Activated naive CD8-positive, alpha-beta T cell treated with anti-CD3 and anti-CD28 coated beads, Interleukin-2, amount 50 U/mL, for 16 hours (primary cell): ENCODE data around the gene FNDC3A.
"Not testable (repeated sequence)": the region's sequence is repeated elsewhere in the genome, so short reads cannot be mapped to it uniquely, and the experiment has no call there.

Experiments
- DNase-seq: peaks from one replicate; pipeline ENCODE4 v3.0.0-alpha.2; 2020; ENCODE audit warnings: low read depth, low spot score

Gene FNDC3A

DNA sequence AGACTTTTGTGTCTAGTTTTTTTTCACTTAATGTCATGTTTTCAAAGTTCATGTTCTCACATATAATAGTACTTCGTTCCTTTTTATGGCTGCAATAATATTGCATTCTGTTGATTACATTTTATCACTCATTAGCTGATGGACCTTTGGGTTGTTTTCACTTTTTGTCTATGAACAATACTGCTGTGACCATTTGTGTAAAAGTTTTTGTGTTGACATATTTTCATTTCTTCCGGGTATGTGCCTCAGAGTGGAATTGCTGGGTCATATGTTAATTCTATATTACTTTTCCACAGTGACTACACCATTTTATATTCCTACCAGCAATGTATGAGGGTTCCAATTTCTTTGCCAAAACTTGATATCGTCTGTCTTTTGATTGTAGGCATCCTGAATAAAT lies 158.6 kb downstream of the FNDC3A start:
- DNase-seq: no peak

DNA sequence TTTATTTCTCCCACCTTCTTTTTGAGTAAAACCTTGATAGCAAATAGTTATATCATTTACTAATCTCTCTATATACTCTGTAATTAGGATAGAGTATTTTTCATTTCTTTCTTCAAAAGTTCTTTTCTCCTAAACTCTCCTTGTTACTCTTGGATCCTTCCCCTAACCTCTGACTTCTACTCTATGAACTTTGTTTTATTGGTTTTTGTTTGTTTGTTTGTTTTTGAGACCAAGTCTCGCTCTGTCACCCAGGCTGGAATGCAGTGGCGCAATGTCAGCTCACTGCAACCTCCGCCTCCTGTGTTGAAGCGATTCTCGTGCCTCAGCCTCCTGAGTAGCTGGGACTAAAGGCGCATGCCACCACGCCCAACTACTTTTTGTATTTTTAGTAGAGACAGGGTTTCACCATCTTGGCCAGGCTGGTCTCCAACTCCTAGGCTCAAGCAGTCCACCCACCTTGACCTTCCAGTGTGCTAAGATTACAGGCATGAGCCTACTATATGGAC lies 161.5 kb downstream of the FNDC3A start:
- not testable (repeated sequence) for DNase-seq

DNA sequence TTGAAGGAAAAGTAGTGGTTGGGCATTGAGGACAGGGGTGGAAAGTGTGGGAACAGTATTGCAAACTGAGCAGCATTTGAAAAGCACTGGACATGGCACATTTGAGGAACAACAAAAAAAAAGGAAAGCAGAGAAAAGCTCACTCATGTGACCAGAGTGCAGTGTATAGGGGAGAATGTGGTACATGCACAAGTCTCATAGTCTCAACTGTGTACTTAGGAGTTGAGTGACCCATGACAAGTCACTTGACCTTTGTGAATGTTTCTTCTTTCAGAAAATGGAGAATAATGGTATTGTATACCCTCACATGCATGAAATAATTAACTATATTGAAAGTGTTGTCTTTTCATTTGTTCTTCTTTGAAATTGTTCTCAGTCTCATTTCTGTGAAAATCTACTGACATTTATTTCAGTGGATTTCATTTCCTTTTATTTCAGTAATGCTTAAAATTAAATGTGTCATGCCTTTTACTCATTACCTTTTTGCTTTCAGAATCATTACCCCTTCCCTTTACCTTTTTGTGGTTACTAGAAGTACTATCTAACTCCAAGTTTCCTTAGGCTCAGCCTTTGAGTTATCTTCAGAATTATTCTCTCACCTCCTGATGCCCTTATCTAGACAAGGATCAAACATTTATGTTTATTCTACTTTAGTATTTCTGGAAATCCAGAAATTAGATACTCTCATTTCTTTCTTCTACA lies 165.3 kb downstream of the FNDC3A start:
- no peak for DNase-seq

DNA sequence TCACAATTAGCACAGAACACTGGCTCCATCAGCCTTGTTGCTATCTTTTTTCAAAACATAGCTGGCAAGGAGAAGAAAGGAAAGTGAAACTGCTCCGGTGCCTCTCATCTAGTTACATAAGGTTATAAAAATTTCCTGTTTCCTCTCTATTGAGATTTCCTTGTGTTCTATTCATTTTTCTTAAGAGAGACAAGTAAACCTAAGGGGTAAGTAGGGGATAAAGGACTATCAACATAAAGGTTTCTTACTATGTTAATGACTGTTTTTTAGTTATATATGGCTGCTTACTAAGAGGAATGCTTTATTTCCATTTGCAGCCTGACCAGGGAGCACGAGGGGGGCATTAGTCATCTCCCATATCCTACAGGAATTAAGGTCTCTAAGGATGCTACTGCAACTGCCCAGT lies 171.2 kb downstream of the FNDC3A start:
- no peak for DNase-seq

DNA sequence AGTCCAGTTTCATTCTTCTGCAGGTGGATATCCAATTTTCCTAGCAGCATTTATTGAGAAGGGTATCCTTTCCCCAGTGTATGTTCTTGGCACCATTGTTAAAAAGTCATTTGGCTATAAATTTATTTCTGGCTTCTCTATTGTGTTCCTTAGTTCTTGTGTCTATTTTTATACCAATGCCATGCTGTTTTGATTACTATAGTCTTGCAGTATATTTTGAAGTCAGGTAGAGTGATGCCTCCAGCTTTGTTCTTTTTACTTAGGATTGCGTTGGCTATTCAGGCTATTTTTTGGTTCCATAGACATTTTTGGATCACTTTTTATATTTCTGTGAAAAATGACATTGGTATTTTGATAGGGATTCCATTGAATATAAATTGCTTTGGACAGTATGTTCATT lies 172.7 kb downstream of the FNDC3A start:
- no peak for DNase-seq

DNA sequence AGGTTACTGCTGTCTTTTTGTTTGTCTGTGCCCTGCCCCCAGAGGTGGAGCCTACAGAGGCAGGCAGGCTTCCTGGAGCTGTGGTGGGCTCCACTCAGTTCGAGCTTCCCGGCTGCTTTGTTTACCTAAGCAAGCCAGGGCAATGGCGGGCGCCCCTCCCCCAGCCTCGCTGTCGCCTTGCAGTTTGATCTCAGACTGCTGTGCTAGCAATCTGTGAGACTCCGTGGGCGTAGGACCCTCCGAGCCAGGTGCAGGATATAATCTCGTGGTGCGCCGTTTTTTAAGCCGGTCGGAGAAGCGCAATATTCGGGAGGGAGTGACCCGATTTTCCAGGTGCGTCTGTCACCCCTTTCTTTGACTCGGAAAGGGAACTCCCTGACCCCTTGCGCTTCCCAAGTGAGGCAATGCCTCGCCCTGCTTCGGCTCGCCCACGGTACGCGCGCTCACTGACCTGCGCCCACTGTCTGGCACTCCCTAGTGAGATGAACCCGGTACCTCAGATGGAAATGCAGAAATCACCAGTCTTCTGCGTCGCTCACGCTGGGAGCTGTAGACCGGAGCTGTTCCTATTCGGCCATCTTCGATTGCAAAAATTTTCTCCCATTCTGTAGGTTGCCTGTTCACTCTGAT lies 182.4 kb downstream of the FNDC3A start:
- DNase-seq: not testable (repeated sequence)

DNA sequence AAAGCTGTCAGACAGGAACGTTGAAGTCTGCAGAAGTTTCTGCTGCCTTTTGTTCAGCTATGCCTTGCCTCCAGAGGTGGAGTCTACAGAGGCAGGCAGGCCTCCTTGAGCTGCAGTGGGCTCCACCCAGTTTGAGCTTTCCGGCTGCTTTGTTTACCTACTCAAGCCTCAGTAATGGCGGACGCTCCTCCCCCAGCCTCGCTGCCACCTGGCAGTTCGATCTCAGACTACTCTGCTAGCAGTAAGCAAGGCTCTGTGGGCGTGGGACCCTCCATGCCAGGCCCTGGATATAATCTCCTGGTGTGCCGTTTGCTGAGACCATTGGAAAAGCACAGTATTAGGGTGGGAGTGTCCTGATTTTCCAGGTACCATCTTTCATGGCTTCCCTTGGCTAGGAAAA lies 187.4 kb downstream of the FNDC3A start:
- DNase-seq: not testable (repeated sequence)

DNA sequence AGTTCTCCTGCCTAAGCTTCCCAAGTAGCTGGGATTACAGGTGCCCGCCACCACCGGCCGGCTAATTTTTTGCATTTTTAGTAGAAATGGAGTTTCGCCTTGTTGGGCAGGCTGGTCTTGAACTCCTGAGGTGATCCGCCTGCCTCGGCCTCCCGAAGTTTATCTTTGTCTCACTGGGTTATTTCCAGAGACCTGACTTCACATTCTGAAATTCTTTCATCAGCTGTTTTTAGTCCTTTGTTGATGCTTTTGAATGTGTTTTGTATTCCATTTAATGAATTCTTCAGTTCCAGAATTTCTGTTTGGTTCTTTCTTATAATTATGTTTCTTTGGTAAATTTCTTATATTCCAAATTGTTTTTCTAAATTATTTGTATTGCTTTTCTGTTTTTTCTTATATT lies 189.0 kb downstream of the FNDC3A start:
- DNase-seq: no peak

DNA sequence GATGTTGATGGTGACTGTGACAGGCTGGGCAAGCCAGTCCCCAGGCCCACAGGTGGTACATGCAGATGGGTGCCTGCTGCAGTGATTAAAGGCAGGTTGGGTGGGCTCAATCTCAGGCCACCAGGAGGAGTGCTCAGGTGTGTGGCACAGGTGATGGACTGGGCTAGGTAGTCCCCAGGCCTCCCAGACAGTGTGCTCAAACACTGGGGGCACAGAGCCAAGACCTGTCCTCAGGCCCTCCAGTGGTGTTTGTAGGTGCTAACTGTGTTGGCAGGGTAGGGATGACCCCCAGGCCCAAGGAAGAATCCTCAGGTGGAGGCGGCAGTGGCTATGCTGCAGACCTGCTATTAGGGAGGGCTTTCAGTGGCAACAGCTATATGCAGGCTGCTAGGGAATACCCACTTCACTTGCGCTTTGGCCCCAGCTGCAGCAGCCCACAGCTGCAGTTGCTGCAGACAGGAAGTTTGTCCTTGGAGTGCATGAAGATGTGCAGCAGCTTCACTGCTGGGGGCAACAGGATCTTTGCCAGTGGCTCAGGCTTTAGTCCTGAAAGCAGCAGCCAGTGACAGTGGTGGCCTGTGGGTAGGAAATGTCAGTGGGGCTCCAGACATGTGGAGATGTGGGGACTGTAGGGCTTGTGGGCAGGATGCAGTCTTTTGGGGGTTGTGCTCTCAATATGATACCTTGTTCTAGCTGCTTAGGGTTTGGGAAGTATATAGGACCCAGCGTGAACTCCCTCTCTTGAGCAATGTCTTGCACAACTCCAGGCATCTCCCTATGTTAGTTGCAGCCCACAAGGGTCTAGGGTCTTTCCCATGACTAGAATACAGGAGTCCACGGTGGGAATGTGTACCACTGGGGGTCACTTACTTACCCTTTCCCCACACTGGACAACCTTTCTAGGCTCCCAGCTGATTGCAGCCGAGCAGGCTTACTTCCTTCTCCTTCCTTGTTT lies 190.4 kb downstream of the FNDC3A start:
- no peak for DNase-seq

DNA sequence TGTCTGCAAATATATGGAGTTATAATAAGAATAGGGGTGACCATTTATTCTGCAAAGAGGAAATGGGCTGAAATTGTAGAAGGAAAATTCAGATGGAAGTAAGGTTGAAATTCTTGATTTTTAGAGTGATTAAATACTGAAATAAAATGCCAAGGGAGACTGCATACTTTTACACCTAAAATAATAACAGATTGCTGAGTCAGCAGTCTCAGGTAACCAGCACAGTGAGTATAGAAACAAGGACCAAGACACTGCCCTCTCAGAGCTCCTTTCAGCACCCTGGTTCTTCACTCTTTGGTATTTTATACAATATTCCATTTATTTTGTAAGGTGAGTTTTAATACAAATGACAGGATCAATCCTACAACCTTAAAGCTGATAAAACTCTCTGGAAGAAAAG lies 195.6 kb downstream of the FNDC3A start:
- no peak for DNase-seq

DNA sequence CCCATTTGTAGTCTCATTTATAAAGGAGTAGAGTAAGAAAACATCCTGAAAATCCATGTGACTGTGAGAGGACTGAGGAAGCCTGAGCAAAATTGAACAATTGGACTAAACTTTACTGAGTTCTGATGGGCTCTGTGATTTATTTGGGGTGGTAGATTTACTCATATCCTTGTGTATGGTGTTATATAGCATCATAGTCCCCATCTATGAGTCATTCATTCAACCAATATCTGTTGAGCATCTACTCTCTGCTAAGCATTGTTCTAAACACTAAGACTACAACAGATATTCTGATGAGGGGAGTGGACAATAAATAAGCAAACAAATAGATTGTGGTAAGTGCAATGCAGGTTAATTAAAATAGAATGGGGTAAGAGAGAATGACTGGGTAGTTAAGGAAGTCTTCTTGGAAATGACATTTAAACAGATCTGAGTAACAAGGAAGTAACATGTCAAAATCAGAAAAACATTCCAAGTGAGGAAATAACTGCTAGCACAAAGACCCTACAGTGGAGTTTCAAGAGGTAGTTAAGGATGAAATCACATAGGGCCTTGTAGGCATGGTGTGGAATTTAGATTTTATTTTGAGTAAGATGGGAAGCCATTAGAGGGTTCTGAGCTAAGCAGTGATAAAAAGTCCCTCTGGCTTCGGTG lies 208.1 kb downstream of the FNDC3A start:
- DNase-seq: no peak

DNA sequence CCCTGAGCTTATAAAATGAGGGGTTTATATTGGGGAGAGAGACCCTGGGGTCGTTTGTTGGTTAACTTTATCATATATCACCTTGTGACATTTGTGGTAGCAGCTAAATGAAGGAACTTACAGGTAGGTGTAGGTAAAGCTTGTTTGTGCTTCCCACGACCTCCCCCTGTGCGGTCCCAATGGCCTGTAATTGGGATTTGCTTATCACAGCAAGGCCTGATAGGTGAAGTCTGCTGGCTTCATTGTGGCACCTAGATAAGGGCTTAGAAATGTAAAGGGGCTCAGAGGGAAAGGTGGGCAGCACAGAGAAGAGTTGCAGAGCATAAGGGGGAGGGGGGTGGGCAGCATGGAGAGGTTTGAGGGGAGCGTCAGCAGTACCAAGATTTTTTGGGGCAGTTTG lies 208.9 kb downstream of the FNDC3A start:
- DNase-seq: no peak

DNA sequence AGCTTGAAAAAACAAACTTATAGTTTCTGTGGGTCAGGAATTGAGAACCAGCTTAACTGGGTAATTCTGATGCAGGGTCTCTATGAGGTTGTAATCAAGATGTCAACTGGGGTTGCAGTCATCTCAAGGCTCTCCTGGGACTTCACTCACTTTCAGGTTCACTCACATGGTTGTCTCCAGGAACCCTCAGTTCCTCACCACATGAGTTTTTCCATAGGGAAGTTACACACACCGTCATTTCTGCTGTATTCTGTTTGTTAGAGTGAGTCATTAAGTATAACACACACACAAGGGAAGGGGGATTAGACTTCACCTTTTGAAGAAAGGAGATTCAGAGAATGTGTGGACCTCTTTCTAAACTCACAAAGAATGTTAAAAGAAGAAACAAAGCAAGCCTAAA lies 209.6 kb downstream of the FNDC3A start:
- no peak for DNase-seq

DNA sequence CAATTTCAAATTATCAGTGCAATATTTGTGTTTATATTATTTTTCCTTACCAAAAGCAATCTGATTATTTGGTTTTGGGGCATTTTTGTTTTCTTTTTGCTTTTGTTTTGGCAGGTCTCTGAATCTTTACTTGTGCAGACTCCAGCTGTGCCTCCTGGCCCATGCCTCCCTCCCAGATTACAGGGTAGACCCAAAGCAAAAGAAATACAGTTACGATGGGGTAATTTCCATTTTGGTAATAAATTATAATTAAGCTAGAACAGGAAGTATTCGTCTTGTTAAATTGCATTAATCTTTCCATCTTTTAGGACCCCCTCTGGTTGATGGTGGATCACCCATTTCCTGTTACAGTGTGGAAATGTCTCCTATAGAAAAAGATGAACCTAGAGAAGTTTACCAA lies 215.2 kb downstream of the FNDC3A start:
- DNase-seq: no peak

DNA sequence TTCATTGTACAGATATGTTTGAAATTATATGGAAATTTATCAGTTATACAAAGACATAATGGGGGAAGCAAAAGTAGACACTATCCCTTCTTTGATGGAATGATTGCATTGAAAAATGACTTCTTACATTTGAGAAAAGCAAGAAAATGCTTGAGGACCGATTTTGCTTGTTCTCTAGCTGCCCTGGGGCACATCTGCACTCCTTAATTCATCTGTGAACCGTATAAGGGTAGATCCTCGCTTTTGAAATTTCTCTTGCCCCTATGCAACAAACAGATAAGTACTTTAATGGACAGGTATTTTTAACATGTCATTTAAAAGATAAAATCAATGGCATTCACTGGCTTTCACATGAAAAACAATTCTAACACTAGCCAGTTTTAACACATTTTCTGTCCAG lies 230.9 kb downstream of the FNDC3A start:
- DNase-seq: no peak

DNA sequence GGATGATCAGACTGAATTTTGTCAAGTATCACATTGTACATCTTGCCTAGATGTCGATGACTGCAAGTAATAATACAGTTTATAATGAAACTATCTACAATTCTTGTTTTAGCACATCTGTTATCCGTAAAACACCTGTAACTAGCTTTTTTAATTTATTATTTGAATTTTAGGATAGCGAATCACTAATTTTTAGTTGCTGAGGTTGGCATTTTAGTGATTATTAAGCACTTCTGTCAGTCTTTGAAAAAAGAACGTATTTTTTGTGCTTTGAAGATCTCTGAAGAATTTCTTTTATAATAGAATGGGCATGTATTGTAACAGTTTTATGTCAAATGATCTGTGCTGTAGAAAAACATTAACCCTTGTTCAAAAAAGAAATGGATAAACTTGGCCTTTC lies 232.9 kb downstream of the FNDC3A start:
- no peak for DNase-seq

DNA sequence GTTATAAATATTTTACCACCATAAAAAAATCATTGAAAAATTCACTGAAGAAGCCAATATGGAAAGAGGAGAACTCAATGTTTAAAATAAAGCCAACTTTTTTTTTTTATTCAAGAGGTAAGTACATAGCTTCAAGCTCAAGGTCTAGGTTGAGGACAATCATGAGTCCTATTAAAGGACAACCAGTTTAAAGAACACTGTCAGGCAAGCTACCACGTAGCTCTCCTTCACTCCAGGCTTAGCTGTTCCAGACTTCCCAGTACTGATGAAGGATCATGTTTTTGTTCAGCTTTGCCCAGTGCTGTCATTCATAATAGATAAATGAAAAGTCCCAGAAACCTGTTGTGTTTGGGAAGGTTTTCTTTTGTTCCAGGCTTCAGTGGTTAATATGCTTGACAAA lies 234.4 kb downstream of the FNDC3A start:
- no peak for DNase-seq

DNA sequence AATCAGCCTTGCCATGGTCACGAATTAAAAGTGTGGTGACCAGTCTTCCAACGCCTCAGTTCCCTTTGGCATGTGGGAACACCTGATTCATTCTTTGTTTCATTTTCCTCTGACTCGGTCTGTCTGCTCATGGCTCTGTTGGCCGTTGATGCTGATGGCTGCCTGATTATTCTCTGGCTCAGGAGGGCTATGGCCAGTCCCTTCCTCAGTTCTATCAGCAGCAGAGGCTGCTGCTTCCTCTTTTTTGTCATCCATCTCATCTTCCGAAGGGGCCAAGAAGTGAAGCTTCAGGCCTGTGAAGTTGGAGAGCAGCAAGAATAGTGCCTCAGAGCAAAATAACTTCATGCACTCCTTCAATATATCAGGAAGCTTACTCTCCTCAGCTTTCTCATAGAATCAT lies 235.0 kb downstream of the FNDC3A start:
- DNase-seq: no peak

DNA sequence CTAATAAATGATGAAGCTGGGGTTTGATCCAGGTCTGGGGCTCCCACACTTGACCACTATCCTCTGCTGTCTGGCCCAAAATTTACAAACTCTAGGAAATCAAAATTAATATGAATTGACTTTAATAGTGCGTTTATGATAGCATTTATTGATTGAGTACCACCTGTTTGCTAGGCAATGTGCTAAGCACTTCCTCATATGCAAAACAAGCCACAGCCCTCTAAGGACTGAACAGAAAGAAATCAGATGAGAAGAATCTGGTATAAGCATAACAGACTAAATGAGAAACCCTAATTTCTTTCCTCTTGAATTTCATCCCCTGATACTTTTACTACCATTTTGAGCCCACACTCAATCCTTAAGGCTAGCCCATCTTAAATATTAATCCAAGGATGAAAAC lies 237.8 kb downstream of the FNDC3A start:
- DNase-seq: no peak

DNA sequence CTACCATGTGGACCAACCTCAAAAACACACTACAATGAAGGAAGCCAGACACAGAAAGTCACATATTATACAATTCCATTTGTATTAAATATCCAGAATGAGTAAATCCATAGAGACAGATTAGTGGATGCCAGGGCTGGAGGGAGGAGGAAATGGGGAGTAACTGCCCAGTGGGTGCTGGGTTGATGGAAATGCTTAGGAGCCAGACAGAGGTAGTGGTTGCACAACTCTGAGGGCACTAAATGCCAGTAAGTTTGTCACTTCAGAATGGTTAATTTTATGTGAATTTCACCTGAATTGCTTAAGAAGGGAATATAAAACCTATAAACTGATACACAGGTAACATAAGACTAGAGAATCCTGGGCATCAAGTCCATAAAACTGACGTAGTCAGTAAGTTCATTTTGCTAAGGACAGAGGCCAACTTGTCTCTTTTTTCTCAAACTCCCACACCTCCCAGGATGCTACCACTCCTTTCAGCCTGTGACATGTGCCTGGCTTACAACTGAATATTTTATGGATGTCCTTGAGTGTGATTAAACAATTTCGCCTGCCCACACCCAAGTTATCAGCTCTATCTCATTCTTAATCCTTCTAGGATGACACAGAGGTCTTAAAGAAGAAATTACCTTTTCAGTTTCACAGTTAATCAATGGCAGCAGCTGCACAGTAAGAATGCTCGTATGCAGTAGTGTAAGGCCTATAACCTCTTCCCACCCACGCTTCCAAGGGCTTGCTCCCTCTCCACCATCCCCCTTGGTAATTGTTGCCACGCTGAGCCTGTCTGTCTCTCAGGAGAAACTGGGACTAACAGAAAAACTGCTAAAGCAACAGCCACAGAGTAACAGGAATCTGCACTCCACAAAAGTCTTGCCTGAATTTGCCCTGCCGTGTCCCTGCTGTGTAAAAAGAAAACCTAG lies 238.5 kb downstream of the FNDC3A start:
- DNase-seq: no peak

DNA sequence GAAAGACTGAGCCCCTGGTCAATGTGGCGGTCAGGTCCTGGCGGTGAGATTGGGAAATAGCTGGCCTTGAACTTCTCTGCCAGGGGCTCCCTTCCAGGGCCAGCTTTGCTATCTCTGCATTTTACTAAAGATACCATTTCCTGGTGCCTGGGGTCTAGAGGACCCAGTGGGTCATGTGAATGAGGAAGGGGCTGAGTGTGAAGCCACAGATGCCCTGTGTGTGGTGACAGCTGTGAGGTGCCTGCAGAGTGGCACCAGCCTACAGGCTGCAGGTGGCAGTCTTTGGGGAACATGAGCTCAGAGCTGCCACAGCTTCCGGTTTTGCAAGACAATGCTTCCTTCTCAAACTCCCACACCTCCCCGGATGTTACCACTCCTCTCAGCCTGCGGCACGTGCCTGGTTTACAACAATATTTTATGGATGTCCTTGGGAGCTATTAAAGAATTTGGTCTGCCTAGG lies 239.2 kb downstream of the FNDC3A start:
- no peak for DNase-seq
